ENCODE results near the gene SCGB1A1.

GRCh38 chr11:62457478-62457877, 38.6 kb downstream of the SCGB1A1 start:
- TF ChIP-seq POLR2AphosphoS5 (IDR thresholded peaks at IDR 0.05; ENCODE audit: insufficient read depth in 1 of 2, low read depth in 1 of 2) (no peak), CTCF (IDR thresholded peaks at IDR 0.05) (no peak), POLR2A (IDR thresholded peaks at IDR 0.05) (no peak)

All from vagina (tissue), 2 donors.